ENCODE measurements around the gene KCP. TPM values are rescaled to one million over a fixed set of nuclear protein-coding genes. Genes with fewer than 3 reads are reported as not detected.

Gene KCP
- 1 to 10 TPM in 2 of 4 donors, under 1 TPM in 2; 0.16 to 2.3 (median 1.1) TPM for total RNA-seq

DNA sequence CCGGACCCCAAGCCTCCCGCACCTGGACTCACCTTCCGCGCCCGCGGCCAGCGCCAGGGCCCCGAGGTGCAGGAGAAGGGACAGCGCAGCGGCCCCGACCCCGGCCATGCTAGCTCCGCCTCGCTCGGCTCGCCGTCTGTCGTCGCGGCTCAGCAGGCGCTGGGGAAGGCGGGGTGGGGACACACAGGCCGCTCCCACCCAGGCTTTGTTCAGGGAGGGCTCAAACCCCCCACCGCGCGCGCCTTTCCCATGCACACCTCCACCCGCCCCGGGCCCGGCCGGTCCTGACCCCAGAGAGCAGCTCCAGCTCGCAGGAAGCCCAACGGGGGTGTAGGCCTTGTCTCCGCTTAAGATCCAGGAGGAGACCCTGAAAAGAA, at the start of gene KCP:
Gene KCP, minus strand, starts transcription at position 141 of the 377 bp plus-strand sequence. Its CDS starts 33 bp downstream, at position 108.
- TF ChIP-seq, protein P1, sequence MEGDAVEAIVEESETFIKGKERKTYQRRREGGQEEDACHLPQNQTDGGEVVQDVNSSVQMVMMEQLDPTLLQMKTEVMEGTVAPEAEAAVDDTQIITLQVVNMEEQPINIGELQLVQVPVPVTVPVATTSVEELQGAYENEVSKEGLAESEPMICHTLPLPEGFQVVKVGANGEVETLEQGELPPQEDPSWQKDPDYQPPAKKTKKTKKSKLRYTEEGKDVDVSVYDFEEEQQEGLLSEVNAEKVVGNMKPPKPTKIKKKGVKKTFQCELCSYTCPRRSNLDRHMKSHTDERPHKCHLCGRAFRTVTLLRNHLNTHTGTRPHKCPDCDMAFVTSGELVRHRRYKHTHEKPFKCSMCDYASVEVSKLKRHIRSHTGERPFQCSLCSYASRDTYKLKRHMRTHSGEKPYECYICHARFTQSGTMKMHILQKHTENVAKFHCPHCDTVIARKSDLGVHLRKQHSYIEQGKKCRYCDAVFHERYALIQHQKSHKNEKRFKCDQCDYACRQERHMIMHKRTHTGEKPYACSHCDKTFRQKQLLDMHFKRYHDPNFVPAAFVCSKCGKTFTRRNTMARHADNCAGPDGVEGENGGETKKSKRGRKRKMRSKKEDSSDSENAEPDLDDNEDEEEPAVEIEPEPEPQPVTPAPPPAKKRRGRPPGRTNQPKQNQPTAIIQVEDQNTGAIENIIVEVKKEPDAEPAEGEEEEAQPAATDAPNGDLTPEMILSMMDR (IDR thresholded peaks at IDR 0.05; ENCODE audit: low read depth) = no peak

GRCh38 chr7:128959296-128959695, 48.8 kb upstream of the KCP start:
- TF ChIP-seq, protein P1 (IDR thresholded peaks at IDR 0.05; ENCODE audit: low read depth) = no peak

GRCh38 chr7:128955981-128956380, 45.5 kb upstream of the KCP start:
- TF ChIP-seq, protein P1 (IDR thresholded peaks at IDR 0.05; ENCODE audit: low read depth) = no peak

DNA sequence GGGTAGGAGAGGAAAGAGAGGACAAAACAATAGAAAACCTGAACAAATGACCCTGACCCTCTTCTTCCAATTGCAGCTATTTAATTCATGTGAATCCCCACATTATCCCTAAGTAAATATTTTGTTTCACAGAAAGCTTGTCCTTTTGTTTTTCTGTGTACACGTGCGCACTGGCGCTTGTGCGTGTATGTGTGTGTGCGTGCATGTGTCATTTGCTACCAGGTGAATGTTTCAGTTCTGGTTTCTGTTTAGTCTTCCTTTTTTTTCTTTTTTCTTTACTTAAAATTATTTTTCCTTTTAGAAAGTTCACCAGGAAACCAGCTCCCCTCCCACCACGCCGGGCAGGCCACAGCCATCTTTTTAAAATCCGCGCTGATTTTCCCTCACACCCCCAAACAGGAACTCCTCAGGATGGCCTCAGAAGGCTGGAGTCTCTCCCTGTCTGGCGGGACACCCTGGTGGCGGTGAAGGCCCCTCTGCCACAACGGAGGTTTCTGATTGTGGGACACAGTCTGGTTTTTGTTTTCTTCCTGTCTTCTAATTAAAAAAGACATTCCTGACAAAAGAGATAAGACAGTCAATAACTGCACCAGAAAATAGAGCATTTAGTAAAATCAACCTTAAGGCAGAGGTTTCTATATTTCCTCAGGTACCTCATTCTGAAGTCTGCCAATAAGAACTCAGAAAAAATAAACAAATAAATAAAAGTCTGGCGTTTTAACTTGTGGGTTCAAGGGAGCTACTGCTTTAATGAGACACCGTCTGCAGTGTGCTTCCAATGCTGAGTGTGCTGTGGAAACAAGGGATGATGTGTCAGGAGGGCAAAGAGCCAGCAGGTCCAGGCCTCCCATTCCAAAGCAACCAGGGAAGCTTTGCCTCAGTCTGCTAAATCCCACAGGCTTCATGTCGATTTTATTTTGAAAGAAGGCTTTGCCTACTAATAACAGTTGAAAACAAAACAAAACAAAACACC, 44.6 kb upstream of the KCP start:
- TF ChIP-seq, protein P1 (IDR thresholded peaks at IDR 0.05; ENCODE audit: low read depth) = no peak

DNA sequence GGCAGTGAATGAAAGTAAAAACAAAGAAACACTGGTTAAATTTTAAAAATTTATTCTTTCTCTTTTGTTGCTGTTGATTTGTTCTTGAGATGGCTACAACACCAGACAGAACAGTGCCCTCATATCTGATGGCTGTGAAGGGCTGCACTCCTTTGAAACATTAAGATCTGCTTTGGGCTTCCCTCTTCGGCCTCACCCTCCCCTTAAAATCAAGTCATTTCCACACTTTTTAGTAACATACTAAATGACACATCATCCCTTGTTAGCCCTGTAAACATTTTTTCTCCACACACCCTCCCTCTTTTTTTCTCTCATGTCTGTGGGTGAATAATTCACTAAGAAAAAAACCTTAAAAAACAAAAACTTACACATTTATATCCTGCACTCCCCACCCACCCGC, 43.6 kb upstream of the KCP start:
- TF ChIP-seq, protein P1 (IDR thresholded peaks at IDR 0.05; ENCODE audit: low read depth) = no peak

GRCh38 chr7:128951296-128951695, 40.8 kb upstream of the KCP start:
- TF ChIP-seq, protein P1 (IDR thresholded peaks at IDR 0.05; ENCODE audit: low read depth) = no peak

GRCh38 chr7:128948976-128949760, 38.7 kb upstream of the KCP start:
- TF ChIP-seq, protein P1 (IDR thresholded peaks at IDR 0.05; ENCODE audit: low read depth) = no peak
